ENCODE results near the gene PEX5L.

- TF ChIP-seq CTCF (IDR thresholded peaks at IDR 0.05) (no peak), POLR2A (IDR thresholded peaks at IDR 0.05) (no peak)
Observed at GRCh38 chr3:179887295-179887943, 149.3 kb downstream of the PEX5L start.

All from prostate gland (tissue), 2 donors.